NCI-H2171 treated with DMSO at 0.1 percent for 48 hours (cell line): ENCODE results near the gene NPR3.

Source experiments
- DNase-seq: peaks from one replicate; lab custom pipeline; 2025; lab: John Stamatoyannopoulos, UW

Gene NPR3

GRCh38 chr5:32711681-32712480, 760 bp downstream of the NPR3 start:
- DNase-seq: no peak

GRCh38 chr5:32712481-32713360, 1.6 kb downstream of the NPR3 start:
- DNase-seq: no peak

- DNase-seq: no peak
Observed at GRCh38 chr5:32713361-32713769, 2.2 kb downstream of the NPR3 start.

DNA sequence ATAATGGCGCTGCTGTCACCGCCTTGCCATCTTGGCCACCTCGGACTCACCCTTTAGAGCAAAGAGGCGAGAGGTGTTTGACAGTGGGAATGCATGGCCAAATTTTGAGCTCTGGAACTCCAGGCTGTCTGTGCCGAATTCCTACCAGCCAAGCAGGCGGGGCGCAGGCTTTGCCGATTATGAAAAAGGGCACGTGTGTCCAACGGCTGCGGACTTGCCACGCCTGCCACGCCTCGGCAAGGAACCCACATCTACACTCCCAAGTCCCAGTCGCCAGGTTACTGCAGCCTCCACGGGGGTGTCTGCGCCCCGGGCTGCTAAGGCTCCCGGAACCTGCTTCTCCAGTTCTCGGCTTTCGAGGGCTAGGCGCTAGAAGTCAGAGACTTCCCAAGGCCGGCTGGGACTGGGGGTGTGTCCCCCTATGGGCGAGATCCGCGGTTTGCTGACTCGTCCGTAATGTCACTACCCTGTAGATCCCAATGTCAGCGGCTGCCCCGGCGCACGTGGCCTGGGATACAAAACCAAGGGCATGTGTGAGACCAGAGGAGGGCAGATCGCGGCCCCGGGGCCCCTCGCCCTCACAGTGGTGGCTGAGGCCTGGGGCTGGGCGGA, 2.8 kb downstream of the NPR3 start:
- DNase-seq: no peak

DNA sequence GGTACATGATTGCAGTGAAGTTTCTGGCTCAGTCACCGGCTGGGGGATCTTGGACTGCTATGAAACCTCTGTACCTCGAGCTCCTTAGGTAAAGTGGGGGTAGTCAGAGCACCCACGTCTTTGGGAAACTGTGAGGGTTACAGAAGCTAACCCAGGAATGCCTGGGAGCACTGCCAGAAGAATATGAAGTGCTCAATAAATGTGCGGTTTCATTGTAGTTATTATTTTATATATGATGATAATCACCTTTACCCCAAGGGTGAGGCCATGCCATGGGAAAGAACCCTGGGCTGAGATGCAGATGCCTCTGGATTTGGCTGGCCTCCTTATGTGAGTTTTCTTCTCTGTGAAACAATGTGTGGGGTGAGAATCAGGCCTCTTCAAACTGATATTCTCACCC, 3.7 kb downstream of the NPR3 start:
- no peak for DNase-seq

- DNase-seq: no peak
Observed at GRCh38 chr5:32720300-32720699, 9.2 kb downstream of the NPR3 start.

DNA sequence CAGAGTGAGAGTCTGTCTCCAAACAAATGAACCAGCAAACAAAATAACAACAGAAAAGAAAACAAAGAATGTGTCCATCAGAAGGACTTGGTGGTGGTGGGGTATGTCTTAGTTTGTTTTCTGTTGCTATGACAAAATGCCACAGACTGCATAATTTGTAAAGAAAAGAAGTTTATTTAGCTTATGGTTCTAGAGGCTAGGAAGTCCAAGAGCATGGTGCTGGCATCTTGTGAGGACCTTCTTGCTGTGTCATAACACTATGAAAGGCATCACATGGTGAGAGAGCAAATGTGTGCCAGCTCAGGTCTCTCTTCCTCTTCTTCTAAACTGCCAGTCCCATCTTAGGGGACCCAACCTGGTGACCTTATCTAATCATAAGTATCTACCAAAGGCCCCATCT, 10.5 kb downstream of the NPR3 start:
- no peak for DNase-seq

DNA sequence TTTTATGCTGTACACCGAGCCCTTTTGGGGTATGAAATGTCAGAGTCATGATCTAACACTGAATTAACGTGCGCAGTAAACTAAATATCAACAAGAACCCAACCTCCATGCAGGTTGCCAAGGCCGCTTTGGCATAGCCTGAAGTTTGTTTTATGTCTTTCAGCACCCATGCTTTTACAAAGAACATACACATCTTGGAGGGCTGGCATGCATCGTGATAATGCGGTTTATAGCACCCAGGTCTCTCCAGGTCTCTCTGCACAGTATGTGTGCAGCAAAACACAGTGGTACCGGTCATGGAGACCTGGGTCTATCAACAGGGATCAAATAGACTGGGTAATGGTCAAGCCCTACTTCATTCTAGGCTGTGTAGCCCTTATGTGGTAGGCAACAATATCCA, 11.8 kb downstream of the NPR3 start:
- no peak for DNase-seq

GRCh38 chr5:32724526-32724925, 13.4 kb downstream of the NPR3 start:
- DNase-seq: no peak

DNA sequence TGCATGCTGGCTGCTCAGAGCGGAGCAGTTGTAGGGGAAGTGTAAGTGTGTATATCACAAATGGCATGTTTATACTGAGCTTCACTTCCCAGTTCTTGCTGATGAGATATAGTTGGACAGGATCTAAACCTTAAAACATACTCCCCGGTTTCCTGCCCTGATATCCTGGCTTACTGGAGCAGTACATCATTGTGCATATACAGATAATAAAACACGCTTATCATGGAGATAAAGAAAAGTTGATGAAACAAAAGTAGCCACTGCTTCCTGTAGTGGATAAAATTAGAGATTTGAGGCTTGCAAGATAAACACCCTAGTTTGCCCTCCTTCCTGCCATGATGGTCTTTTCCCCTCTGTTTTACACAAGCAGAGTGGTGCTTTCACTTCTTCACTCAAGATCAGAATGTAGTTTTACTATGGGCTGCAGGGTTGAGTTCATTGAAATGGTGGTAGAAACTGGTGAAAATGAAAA, 15.0 kb downstream of the NPR3 start:
- DNase-seq: no peak

DNA sequence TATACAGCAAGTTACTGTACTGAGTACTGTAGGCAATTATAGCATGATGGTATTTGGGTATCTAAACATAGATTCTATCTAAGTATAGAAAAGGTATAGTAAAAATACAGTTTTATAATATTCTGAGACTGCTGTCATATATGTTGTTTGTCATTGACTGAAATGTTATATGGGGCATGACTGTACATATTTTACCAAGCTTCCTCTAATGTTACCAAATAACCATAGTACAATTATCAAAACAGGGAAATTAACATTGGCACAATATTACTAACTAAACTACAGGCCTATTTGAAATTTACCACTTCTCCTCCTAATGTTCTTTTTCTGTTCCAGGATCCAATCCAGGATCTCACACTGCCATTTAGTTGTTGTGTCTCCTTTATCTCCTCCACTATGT, 18.5 kb downstream of the NPR3 start:
- DNase-seq: no peak

- no peak for DNase-seq
Observed at GRCh38 chr5:32733590-32734340, 22.6 kb downstream of the NPR3 start.

- DNase-seq: no peak
Observed at GRCh38 chr5:32734827-32735378, 23.8 kb downstream of the NPR3 start.

GRCh38 chr5:32735512-32735911, 24.4 kb downstream of the NPR3 start:
- DNase-seq: no peak

- DNase-seq: no peak
Observed at GRCh38 chr5:32736842-32737241, 25.7 kb downstream of the NPR3 start.

DNA sequence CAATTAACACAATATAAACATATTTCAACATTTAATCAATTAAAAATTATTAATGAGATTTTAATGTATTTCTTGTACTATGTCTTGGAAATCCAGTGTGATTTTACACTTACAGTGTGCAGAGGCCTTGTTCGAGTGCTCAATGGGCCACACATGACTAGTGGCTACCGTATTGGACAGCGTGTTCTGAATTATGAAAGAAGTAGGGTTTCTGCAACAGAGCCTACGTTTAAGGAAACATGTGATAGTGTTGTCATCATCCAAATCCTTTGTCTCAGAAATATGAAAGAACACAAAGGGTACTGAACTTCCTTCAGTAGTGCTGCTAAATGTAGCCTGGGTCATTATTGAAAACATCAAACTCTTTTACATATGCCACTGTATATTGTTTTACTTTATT, 29.5 kb downstream of the NPR3 start:
- no peak for DNase-seq

DNA sequence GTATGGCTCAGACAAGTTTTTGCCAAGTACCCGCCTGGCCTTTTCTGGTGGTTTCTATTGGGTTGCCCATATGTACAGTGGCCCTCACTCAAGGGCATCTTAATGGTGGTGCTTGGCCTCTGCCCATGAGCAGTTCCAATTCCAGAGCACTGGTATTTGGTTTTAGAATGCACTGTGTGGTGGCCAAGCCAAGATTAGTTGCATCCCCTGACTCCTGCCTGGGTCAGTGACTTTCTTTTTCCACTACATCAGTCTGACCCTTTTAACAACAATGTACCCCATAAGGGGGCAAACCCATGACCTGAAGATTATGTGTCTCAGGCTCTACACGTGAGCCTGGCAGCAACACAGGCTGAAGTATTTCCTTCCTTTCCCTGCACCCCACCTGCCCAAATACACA, 34.2 kb downstream of the NPR3 start:
- DNase-seq: no peak

DNA sequence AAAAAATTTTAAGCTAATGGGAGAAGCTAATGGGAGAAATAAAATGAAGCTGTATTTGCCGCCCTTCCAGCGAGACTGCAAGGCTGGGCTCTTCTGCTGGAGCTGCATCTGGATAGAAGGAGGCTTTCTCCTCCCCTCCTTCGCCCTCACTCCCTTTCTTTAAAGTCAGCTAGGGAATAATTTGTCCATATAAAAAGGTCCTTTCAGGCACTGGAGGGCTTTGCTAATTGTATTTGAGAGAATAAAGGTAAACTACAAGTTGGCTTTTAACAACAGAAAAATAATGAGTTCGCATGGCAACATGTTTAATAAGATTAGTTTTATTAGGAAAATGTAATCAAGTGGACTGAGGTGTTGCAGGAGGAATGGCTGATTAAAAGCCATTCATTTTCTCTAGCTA, 41.3 kb downstream of the NPR3 start:
- no peak for DNase-seq

GRCh38 chr5:32753051-32753450, 41.9 kb downstream of the NPR3 start:
- DNase-seq: no peak

GRCh38 chr5:32753765-32754164, 42.6 kb downstream of the NPR3 start:
- no peak for DNase-seq

- no peak for DNase-seq
Observed at GRCh38 chr5:32754284-32754683, 43.2 kb downstream of the NPR3 start.

DNA sequence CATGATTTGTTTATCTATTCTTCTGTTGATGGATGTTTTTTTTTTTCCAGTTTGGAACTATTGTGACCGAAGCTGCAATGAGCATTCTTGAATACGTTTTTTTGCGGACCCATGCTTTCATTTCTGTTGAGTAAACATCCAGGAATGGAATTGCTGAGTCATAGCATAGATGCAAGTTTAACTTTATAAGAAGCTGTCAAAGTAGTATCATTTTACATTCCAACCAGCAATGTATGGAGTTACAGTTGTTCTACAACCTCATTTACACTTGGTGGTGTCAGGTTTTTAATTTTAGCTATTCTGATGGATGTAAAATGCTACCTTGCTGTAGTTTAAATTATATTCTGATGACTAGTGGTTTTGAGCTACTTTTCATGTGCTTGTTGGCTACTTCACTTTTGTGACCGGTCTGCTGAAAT, 49.0 kb downstream of the NPR3 start:
- DNase-seq: peak; percentile 4
